GM23338 (cell line): Measurements from ENCODE around the gene NIFK. TPM values are rescaled to one million over a fixed set of nuclear protein-coding genes. Genes with fewer than 3 reads are reported as not detected.

ENCODE experiments used
- ATAC-seq: fragments of 200-7000 bp; cut with Tn5 transposase; 3 replicates; pipeline ENCODE4 v1.9.1; 2020
- DNase-seq: peaks from one replicate; pipeline ENCODE4 v3.0.0-alpha.2; 2015; ENCODE audit warnings: low spot score
- H2AFZ ChIP-seq: fragments of 200-600 bp; sonication (generic); 2 replicates; pipeline ENCODE4 v1.8.0; 2016; ENCODE audit warnings: antibody characterized with exemption, mild to moderate bottlenecking, moderate library complexity
- H3F3A ChIP-seq: fragments of 200-600 bp; sonication (generic); replicated peaks from 2 replicates; pipeline ENCODE4 v1.8.0; 2017; ENCODE audit warnings: antibody characterized with exemption, mixed run types, low read depth
- H3K27ac ChIP-seq: fragments of 200-600 bp; sonication (generic); 2 replicates; pipeline ENCODE4 v1.6.1; 2016; ENCODE audit warnings: low read depth
- H3K27me3 ChIP-seq: fragments of 200-600 bp; sonication (generic); 2 replicates; pipeline ENCODE4 v1.8.0; 2016; ENCODE audit warnings: mild to moderate bottlenecking, mixed run types, moderate library complexity; ENCODE audit not compliant: insufficient read depth
- H3K36me3 ChIP-seq: fragments of 200-600 bp; sonication (generic); 2 replicates; pipeline ENCODE4 v1.8.0; 2016; ENCODE audit warnings: mild to moderate bottlenecking; ENCODE audit not compliant: insufficient read depth
- H3K4me1 ChIP-seq: fragments of 200-600 bp; sonication (generic); 2 replicates; pipeline ENCODE4 v1.8.0; 2016; ENCODE audit warnings: mild to moderate bottlenecking, moderate library complexity; ENCODE audit not compliant: insufficient read depth
- H3K4me2 ChIP-seq: fragments of 200-600 bp; sonication (generic); 2 replicates; pipeline ENCODE4 v1.7.1; 2017; ENCODE audit warnings: mixed run types
- H3K4me3 ChIP-seq: fragments of 200-600 bp; sonication (generic); 2 replicates; pipeline ENCODE4 v1.6.1; 2016; ENCODE audit warnings: mixed run types
- H3K79me2 ChIP-seq: fragments of 200-600 bp; sonication (generic); replicated peaks from 2 replicates; pipeline ENCODE4 v1.8.0; 2017; ENCODE audit warnings: mild to moderate bottlenecking; ENCODE audit not compliant: insufficient read depth
- H3K9me2 ChIP-seq: fragments of 200-600 bp; sonication (generic); 2 replicates; pipeline ENCODE4 v1.8.0; 2017; ENCODE audit not compliant: insufficient read depth
- H4K20me1 ChIP-seq: fragments of 200-600 bp; sonication (generic); replicated peaks from 2 replicates; pipeline ENCODE4 v1.8.0; 2017; ENCODE audit warnings: mild to moderate bottlenecking; ENCODE audit not compliant: insufficient read depth
- H3K27ac Mint-ChIP-seq: 2 replicates; pipeline ENCODE4 v1.8.0; 2020; ENCODE audit warnings: inconsistent platforms, mild to moderate bottlenecking, moderate library complexity, mixed read lengths
- H3K27me3 Mint-ChIP-seq: 3 replicates; pipeline ENCODE4 v1.8.0; 2022; ENCODE audit warnings: low read depth, mild to moderate bottlenecking, moderate library complexity, mixed read lengths, inconsistent platforms; ENCODE audit not compliant: insufficient read depth, poor library complexity
- H3K36me3 Mint-ChIP-seq: 3 replicates; pipeline ENCODE4 v1.8.0; 2021; ENCODE audit warnings: low read depth, mild to moderate bottlenecking, inconsistent platforms, moderate library complexity, mixed read lengths
- H3K4me1 Mint-ChIP-seq: 3 replicates; pipeline ENCODE4 v1.8.0; 2020; ENCODE audit warnings: mild to moderate bottlenecking, inconsistent platforms, mixed read lengths
- H3K4me3 Mint-ChIP-seq: 3 replicates; pipeline ENCODE4 v1.8.0; 2021; ENCODE audit warnings: moderate library complexity, mild to moderate bottlenecking, inconsistent platforms, mixed read lengths
- H3K9me3 Mint-ChIP-seq: 3 replicates; pipeline ENCODE4 v1.8.0; 2020; ENCODE audit warnings: moderate library complexity, mild to moderate bottlenecking, inconsistent platforms, mixed read lengths
- CREB1 ChIP-seq: fragments of 250-450 bp; sonication (Bioruptor Pico); IDR thresholded peaks from 2 replicates; pipeline ENCODE4 v1.5.0; 2020; ENCODE audit warnings: low read depth, mild to moderate bottlenecking, moderate library complexity
- CTCF ChIP-seq, 2 experiments: fragments of 200-600 bp in 1 of 2; sonication (generic) in 1 of 2; conservative IDR thresholded peaks; 2 replicates each; pipeline versions ENCODE4 v1.5.1 to v1.6.1; 2016 to 2017; ENCODE audit warnings: antibody characterized with exemption in 2 of 2, low read depth in 2 of 2, mild to moderate bottlenecking in 2 of 2, moderate library complexity in 1 of 2
- ETS1 ChIP-seq: IDR thresholded peaks from 2 replicates; pipeline ENCODE4 v1.6.1; 2016; ENCODE audit warnings: antibody characterized with exemption
- EZH2 ChIP-seq: fragments of 200-600 bp; sonication (generic); IDR thresholded peaks from one replicate; pipeline ENCODE4 v1.8.0; 2017; ENCODE audit warnings: antibody characterized with exemption, mild to moderate bottlenecking, low read depth; ENCODE audit not compliant: unreplicated experiment
- EZH2phosphoT487 ChIP-seq: fragments of 200-600 bp; sonication (generic); IDR thresholded peaks from one replicate; pipeline ENCODE4 v1.8.1; 2018; ENCODE audit warnings: antibody characterized with exemption; ENCODE audit not compliant: unreplicated experiment
- JUNB ChIP-seq: IDR thresholded peaks from one replicate; pipeline ENCODE4 v1.6.1; 2016; ENCODE audit warnings: antibody characterized with exemption; ENCODE audit not compliant: unreplicated experiment
- NANOG ChIP-seq: IDR thresholded peaks from 2 replicates; pipeline ENCODE4 v1.6.1; 2016; ENCODE audit warnings: antibody characterized with exemption, borderline replicate concordance
- POLR2AphosphoS5 ChIP-seq: IDR thresholded peaks from 2 replicates; pipeline ENCODE4 v1.6.1; 2016; ENCODE audit warnings: antibody characterized with exemption, low read depth
- REST ChIP-seq: IDR thresholded peaks from one replicate; pipeline ENCODE4 v1.6.1; 2018; ENCODE audit warnings: antibody characterized with exemption; ENCODE audit not compliant: unreplicated experiment
- STAT1 ChIP-seq: IDR thresholded peaks from one replicate; pipeline ENCODE4 v1.6.1; 2016; ENCODE audit warnings: antibody characterized with exemption; ENCODE audit not compliant: unreplicated experiment
- ZNF114 ChIP-seq: fragments of 250-450 bp; sonication (Bioruptor Pico); IDR thresholded peaks from 2 replicates; pipeline ENCODE4 v1.5.0; 2020; ENCODE audit warnings: mild to moderate bottlenecking, moderate library complexity
- ZNF331 ChIP-seq: fragments of 250-450 bp; sonication (Bioruptor Pico); IDR thresholded peaks from 2 replicates; pipeline ENCODE4 v1.5.0; 2020; ENCODE audit warnings: low read depth, mild to moderate bottlenecking, moderate library complexity
- ZNF462 ChIP-seq: fragments of 250-450 bp; sonication (Bioruptor Pico); IDR thresholded peaks from 2 replicates; pipeline ENCODE4 v1.5.0; 2020; ENCODE audit warnings: mild to moderate bottlenecking, moderate library complexity
- polyA plus RNA-seq: library from polyadenylated mRNA; unstranded; fragments of >200 nt; fragmentation: Nextera tagmentation; extraction: Ambion mirVana; gene quantifications from 2 replicates; pipeline ENCODE4 v1.2.1, GENCODE V29; 2016
- total RNA-seq: library from RNA; depleted of rRNA; stranded (reverse); fragments of >200 nt; shearing (Covaris generic); gene quantifications from 2 replicates; pipeline ENCODE4 v1.2.3, GENCODE V29; 2014

Gene NIFK
- total and polyA plus RNA-seq, 2 experiments from 2014 or later: 106 to 289 TPM

GRCh38 chr2:121766624-121767023 lies 29.9 kb upstream of the NIFK start:
- no peak for DNase-seq
- Histone ChIP-seq H3K79me2 (peaks cover 3% of the 10 kb centered on the region; the same call in 1 of the 2 replicates), H3K27ac (no peak overlapping the region), H3K4me1 (no peaks in the 10 kb centered on the region), H3K4me2 (no peak overlapping the region), H3K36me3 (peaks cover 64% of the 10 kb centered on the region), H3F3A (no peaks in the 10 kb centered on the region), H4K20me1 (0 out of 2 replicates have a peak, but pooled peaks cover 6% of the 10 kb centered on the region), H3K27me3 (no peaks in the 10 kb centered on the region), H3K9me2 (no peaks in the 10 kb centered on the region), H3K4me3 (no peak overlapping the region), H2AFZ (no peak overlapping the region)
- H3K4me3 Mint-ChIP-seq: no peak overlapping the region
- no peak for ATAC-seq
- H3K27ac Mint-ChIP-seq: no peak overlapping the region
- 0 out of 3 replicates have a peak, but pooled peaks cover 1% of the 10 kb centered on the region for H3K4me1 Mint-ChIP-seq
- TF ChIP-seq JUNB (no peak), NANOG (no peak), REST (no peak), ZNF462 (CRISPR knock-in tag) (no peak), ETS1 (no peak), CTCF (conservative IDR thresholded peaks at IDR 0.05; ENCODE audit: low read depth in 2 of 2) (no peak), ZNF114 (CRISPR knock-in tag) (no peak), POLR2AphosphoS5 (no peak), STAT1 (no peak), EZH2 (no peak), CREB1 (CRISPR knock-in tag) (no peak), ZNF331 (CRISPR knock-in tag) (no peak), EZH2phosphoT487 (no peak)
- H3K9me3 Mint-ChIP-seq: no peaks in the 10 kb centered on the region
- peaks cover 67% of the 10 kb centered on the region for H3K36me3 Mint-ChIP-seq
- no peaks in the 10 kb centered on the region for H3K27me3 Mint-ChIP-seq
